ENCODE data around the gene SLC25A15. TPM values are rescaled to one million over a fixed set of nuclear protein-coding genes. Genes with fewer than 3 reads are reported as not detected.

The SLC25A15 gene
- 5.5 TPM for total RNA-seq
- long read RNA-seq, partial matches to known transcripts, result 1 of 1 reads
- long read RNA-seq, other reads (novel, unspliced or antisense), result 0 of 1 reads

DNA sequence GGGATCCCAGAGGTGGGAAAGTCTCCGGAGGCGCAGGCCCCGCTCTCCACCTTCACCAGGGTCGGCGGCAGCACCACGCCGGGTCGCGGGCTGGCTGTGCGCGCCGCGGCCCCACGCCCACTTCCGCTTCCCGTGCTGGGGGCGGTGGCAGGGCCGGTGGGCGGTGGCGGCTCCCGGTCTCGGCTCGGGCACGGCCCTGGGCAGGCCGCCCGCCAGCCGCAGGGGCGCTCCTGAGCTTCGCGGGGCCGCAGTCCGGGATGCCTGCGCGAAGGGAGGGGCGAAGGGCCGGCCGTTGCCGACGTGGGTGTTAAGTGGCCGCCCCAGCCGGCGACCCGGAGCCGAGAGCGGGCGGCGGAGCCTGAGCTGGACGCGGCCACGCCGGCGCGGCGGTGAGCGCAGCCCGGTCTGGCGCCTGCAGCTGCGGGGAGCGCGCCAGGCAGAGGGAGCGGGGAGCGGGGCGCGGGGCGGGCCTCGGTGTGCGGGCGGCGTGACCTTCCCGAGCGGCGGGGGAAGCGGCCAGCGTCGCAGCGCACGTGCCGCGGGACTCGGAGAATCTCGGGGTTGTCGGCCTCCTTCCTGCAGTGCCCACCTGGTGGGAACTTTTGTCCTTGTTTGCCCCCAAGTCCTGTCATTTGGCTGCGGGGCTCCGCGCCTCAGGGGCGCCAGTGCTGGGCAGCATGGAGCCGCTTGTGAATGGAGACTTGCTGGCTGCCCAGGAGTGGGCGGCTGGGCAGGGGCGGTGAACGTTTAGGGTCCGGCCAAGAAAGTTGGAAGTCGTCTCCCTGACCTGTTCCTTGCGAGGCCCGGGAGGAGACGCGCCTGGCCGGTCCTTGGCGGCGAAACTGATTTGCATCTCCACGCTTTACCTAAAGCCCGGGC, at the start of gene SLC25A15:
Gene SLC25A15, plus strand, starts transcription at position 337 of the 879 bp plus-strand sequence. CDS start 3,616 bp downstream, outside the sequence.
- intact Hi-C loops (cut with micrococcal nuclease), result no loop called here
- peak; percentile 92 for DNase-seq
- ATAC-seq, result peak; percentile 97

GRCh38 chr13:40749327-40749726, 40.1 kb upstream of the SLC25A15 start:
- intact Hi-C loops (cut with micrococcal nuclease), result no loop called here
- no peak for DNase-seq
- ATAC-seq, result no peak

DNA sequence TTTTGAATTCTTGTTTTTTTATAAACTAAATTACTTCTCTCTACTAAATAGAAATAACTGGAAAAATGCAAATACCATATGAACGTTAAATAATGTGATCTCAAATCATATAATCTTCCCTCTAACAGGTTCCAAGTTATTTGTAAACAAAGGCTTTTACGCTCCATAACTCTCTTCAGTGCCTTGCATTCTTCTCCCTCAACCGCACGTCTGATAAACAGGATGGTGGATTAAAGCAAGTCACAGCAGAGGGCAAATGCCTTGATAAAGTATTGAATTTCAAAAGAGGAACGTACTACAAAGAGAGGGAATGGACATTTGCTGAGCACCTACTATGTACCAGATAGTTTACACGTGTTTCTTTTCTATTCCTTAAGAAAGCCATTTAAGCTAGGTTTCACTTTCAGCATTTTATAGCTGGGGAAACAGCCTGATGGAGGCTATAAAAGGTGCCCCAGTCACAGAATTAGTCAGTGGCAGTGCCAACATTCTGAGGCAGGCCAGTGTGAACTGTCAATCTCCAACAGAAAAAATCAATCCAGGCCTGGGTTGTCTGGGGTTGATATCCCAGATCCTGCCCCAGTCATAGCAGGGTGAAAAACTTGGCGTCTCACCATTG, 34.2 kb upstream of the SLC25A15 start:
- ATAC-seq, result no peak
- intact Hi-C loops (cut with micrococcal nuclease), result no loop called here

GRCh38 chr13:40756042-40756441, 33.4 kb upstream of the SLC25A15 start:
- no peak for ATAC-seq
- intact Hi-C loops (cut with micrococcal nuclease), result no loop called here

More for the DNA sequence above, 34.2 kb upstream of the SLC25A15 start:
- no peak for DNase-seq

GRCh38 chr13:40758811-40759210, 30.6 kb upstream of the SLC25A15 start:
- DNase-seq (no peak), ATAC-seq (no peak)
- intact Hi-C loops (cut with micrococcal nuclease), result no loop called here

More at GRCh38 chr13:40756042-40756441, 33.4 kb upstream of the SLC25A15 start:
- DNase-seq, result no peak

GRCh38 chr13:40762849-40763248, 26.6 kb upstream of the SLC25A15 start:
- intact Hi-C loops (cut with micrococcal nuclease), result no loop called here
- no peak for ATAC-seq
- DNase-seq, result no peak

DNA sequence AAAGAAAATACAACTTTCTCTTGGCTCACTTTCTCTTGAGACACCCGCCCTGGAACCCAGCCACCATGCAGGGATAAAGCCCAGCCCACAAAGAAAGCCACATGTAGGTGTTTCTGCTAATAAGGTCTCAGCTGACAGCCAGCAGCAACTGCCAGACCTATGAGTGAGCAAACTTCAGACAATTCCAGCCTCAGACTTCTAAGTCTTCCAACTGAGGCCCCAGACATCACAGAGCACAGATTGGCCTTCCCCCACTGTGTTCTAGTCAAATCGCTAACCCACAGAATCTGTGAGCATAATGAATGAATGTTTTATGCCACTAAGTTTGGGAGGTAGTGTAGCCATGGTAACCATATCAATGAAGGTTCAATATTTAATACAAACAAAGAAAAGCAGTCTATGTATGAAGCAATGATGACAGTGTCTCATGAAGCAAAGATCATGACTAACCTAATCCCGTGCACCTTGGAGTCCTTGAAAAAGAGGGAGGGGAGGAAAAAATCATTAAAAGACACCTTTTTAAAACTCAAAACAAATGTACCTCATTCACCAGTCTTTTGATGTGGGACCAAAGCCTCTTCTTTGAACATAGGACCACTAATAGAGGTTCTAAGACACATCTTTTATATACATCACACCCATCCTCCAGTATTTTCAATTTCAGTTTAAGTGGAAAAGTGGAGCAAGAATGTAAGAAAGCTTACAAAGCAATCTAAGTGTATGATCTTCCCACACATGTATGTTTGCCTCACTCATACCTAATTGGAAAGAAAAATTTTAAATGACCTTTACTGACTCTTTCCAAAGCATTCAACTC, 24.6 kb upstream of the SLC25A15 start:
- intact Hi-C loops (cut with micrococcal nuclease), result no loop called here
- ATAC-seq (no peak), DNase-seq (no peak)

DNA sequence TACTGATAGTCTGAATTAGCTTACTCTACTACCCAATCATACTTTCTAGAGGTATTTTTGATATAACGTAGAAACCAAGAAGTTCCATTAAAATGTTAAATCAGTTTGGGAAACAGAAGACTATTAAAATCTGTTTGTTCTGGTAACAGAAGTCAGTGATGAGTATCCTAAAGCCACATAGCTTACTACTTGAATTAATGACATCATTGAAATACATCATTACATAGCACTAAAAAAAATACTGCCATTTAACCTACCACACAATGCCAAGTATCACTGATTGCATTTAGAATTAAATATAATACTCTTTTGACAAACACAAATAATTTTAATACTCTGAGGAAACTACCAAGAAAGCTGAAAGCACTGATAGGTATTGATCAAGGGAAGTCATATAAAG, 23.8 kb upstream of the SLC25A15 start:
- ATAC-seq (no peak), DNase-seq (no peak)
- intact Hi-C loops (cut with micrococcal nuclease), result no loop called here

DNA sequence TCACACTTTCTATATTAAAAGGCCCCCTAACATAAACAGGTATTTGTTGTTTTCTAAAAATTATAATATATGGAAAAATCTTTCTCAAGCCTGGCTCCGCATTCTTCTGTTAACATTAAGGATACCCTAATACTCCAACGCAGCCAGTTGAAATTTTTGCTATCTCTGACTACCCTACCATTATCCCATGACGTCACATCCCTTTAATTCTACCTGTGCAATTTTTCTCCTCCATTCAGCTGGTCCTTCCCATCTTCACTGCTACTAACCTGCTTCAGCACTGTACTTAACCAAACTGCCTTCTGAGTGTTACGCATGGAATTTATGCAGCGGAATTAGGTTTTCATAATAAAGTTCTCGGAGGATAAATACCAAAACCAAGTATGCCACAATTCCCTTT, 19.4 kb upstream of the SLC25A15 start:
- intact Hi-C loops (cut with micrococcal nuclease), result no loop called here
- ATAC-seq (no peak), DNase-seq (no peak)

GRCh38 chr13:40770609-40770933, 18.8 kb upstream of the SLC25A15 start:
- DNase-seq (no peak), ATAC-seq (no peak)
- intact Hi-C loops (cut with micrococcal nuclease), result no loop called here

DNA sequence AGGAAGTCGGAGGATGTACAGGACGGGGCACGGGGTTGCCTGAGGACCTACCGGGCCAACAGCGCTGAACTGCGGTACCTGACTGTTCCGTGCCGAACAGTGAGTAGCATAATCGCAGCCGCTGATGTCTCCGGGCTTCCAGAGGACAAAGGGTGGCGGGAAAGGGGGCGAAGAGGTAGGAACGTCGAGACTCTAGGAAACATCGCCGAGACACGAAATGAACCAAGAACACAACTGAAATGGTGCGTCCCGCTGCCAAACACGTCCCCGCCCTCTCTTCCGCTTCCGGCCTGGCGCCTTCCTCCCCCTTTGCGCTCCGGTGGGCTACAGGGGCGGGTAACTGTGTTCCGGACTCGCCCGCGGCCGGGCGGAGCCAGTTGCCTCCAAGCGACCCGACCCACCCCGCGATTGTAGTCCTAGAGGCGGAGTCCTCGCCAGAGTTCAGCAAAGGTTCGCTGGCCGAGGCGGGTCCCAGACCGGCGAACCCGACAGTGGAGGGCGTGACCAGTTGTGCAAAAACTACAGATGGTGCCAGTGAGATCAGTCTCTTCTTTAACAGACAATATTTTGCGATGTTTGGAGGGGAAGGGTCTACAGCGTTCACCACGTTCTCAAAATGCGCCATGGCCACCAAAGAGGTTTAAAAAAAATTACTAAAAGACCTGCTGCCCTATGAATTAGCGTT, 18.3 kb upstream of the SLC25A15 start, which contains the start of gene MRPS31:
Gene MRPS31, minus strand, starts transcription at position 257 of the 685 bp plus-strand sequence. Its CDS starts 54 bp downstream, at position 203.
- peak; percentile 99 for ATAC-seq
- DNase-seq, result peak; percentile 96
- intact Hi-C loops (cut with micrococcal nuclease), result no loop called here

- intact Hi-C loops (cut with micrococcal nuclease), result no loop called here
- DNase-seq, result no peak
Measured at GRCh38 chr13:40772765-40773473, 16.5 kb upstream of the SLC25A15 start.

DNA sequence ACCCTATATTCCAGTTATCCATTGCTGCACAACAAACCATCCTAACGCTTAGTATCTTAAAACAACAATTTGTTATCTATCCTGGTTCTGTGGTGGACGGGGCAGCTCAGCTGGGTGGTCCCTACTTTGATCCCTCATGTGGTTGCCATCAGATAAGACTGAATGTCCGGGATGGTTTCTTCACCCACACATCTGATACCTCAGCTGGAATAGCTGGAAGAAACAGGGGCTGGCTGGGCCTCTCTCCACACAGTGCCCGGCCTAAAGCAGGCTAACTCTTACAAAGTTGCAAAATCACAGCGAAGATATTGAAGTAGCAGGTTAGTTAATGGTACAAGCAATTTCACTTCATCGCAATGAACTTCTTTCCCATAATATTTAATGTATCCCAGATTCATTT, 14.7 kb upstream of the SLC25A15 start:
- ATAC-seq (no peak), DNase-seq (no peak)
- intact Hi-C loops (cut with micrococcal nuclease), result no loop called here

More at GRCh38 chr13:40772765-40773473, 16.5 kb upstream of the SLC25A15 start:
- ATAC-seq, result no peak

DNA sequence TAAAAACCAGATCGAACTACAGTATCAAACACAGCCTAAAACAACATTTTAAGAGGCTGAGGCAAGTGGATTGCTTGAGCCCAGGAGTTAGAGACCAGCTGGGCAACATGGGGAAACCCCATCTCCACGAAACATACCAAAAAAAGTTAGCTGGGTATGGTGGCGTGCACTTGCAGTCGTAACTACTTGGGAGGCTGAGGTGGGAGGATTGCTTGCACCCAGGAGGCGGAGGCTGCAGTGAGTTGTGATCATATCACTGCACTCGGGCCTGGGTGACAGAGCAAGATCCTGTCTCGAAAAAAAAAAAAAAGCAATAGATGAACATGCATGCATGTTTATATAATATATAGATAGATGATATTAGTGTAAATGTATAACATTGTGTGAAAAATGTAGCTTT, 13.2 kb upstream of the SLC25A15 start:
- no peak for DNase-seq
- ATAC-seq, result no peak
- intact Hi-C loops (cut with micrococcal nuclease), result no loop called here

DNA sequence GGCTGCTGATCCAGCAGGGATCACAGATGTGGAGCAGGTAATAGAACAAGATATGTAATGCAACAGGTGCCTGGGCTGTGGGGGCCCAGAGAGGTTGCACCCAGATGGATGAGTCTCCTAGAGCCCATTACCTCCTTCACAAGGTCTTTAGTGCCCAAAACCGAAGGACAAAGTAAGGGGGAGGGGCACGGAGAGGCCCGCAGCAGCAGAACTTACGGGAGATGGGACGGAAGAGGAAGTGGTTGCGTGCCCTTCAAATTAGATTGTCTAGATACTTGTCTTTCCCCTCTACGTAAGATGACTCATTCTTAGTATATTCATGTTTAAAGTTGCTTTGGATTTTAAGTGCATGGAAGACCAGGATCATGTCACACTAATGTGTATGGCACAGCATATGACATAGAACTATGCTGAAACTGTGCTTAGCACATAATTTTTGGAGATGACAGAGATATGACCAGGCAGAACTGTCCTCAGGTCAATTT, 12.7 kb upstream of the SLC25A15 start:
- DNase-seq (no peak), ATAC-seq (peak; percentile 22)
- intact Hi-C loops (cut with micrococcal nuclease), result no loop called here

DNA sequence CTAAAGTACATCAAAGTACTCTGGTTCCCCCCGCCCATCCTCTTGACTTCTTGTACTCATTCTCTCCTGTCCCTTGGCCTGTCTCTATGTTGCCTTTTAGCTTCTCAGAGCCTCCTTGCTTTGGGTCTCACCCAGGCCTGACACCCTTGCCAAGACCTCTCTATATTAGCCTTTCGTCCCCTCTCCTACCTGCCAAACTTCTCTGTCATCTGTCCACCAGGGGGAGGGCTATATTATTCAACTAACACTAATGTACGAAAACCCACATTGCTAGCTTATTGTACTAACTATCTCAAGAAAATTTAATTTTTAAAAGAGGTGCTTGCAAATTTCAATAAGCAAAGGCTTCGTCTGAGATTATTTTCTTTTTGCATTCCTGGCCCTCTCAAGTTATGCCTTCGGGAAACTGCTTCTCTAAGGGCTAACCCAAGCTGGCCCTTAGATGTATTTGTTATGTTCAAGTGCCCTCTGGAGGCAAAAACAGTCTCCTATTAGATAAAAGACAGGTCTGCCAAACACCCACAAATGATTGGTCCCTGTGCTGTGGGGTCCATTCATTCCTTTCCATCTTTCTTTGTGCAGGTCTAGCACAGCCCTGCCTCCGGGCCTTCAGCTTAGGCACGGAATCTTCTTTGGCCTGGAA, 12.1 kb upstream of the SLC25A15 start:
- intact Hi-C loops (cut with micrococcal nuclease), result no loop called here
- DNase-seq, result no peak
- peak; percentile 90 for ATAC-seq

GRCh38 chr13:40777809-40778175, 11.6 kb upstream of the SLC25A15 start:
- DNase-seq (no peak), ATAC-seq (no peak)
- intact Hi-C loops (cut with micrococcal nuclease), result no loop called here

DNA sequence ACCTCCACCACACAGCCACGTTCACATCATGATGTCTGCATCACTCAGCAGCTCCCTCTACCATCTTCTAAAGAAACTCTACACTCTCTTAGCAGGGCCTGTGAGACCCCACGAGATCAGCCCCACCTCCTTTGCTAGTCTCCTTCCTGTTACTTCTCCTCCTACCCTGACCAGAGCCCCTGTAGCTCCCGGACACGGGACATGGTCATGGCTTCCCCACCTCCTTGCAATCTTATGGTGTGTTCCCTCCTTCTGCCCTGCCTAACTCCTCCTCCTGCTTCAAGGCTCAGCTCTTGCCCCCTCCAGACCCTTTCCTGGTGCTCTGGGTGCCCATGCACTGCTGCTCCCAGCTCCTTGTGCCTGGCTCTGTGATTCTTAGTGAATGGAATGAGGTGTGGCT, 10.4 kb upstream of the SLC25A15 start:
- DNase-seq (no peak), ATAC-seq (no peak)
- intact Hi-C loops (cut with micrococcal nuclease), result no loop called here
